HepG2 (cell line): Measurements from ENCODE around the gene TOP2A. TPM values are rescaled to one million over a fixed set of nuclear protein-coding genes. Genes with fewer than 3 reads are reported as not detected.

Experiments
- CEBPG ChIP-seq: IDR thresholded peaks from 2 replicates; pipeline ENCODE4 v1.6.1; 2016
- CREBL2 ChIP-seq: sonication (generic); formaldehyde crosslinking; IDR thresholded peaks from 2 replicates; pipeline ENCODE4 v1.8.1; 2023; ENCODE audit warnings: missing genetic modification reagents, mild to moderate bottlenecking, borderline replicate concordance
- DR1 ChIP-seq: sonication (generic); formaldehyde crosslinking; IDR thresholded peaks from 2 replicates; pipeline ENCODE4 v1.8.0; 2021; ENCODE audit warnings: mild to moderate bottlenecking, missing genetic modification reagents, inconsistent platforms
- GZF1 ChIP-seq: sonication (generic); formaldehyde crosslinking; IDR thresholded peaks from 2 replicates; pipeline ENCODE4 v1.5.1; 2020; ENCODE audit warnings: mild to moderate bottlenecking, missing genetic modification reagents
- MTF1 ChIP-seq: sonication (generic); formaldehyde crosslinking; IDR thresholded peaks from 2 replicates; pipeline ENCODE4 v1.5.0; 2020; ENCODE audit warnings: missing genetic modification reagents
- RELA ChIP-seq: sonication (generic); formaldehyde crosslinking; IDR thresholded peaks from 2 replicates; pipeline ENCODE4 v1.4.0; 2020; ENCODE audit warnings: missing genetic modification reagents
- ZNF556 ChIP-seq: sonication (generic); formaldehyde crosslinking; IDR thresholded peaks from 2 replicates; pipeline ENCODE4 v1.4.0; 2020; ENCODE audit warnings: mild to moderate bottlenecking, missing genetic modification reagents, borderline replicate concordance
- ZNF816 ChIP-seq: sonication (generic); formaldehyde crosslinking; IDR thresholded peaks from 2 replicates; pipeline ENCODE4 v1.8.0; 2022; ENCODE audit warnings: missing genetic modification reagents, mild to moderate bottlenecking, borderline replicate concordance
- polyA plus RNA-seq, 8 experiments: library from polyadenylated mRNA; depleted of rRNA in 3 of 8; stranded (reverse) in 7 of 8; unstranded in 1 of 8; fragments of >200 nt; fragmentation: Illumina TruSeq in 4 of 8; extraction: Trizol in 4 of 8; gene quantifications; 2 replicates each; pipeline versions ENCODE4 v1.2.1 to v1.2.3, GENCODE V29; 2011 to 2016; ENCODE audit warnings: low read depth in 4 of 8, missing spikeins in 1 of 8, mixed read lengths in 1 of 8; ENCODE audit not compliant: insufficient read depth in 1 of 8
- total RNA-seq, 5 experiments: library from RNA; depleted of rRNA; stranded (reverse); fragments of >200 nt; fragmentation: Illumina TruSeq; extraction: Trizol; gene quantifications; 2 replicates each; pipeline ENCODE4 v1.2.3, GENCODE V29; 2016; ENCODE audit warnings: low read depth in 1 of 5
- TF ChIP-seq, protein P1 (sequence below): sonication (generic); formaldehyde crosslinking; IDR thresholded peaks from 2 replicates; pipeline ENCODE4 v1.4.0; 2020; ENCODE audit warnings: missing genetic modification reagents, borderline replicate concordance
- TF ChIP-seq, protein P2 (sequence below): sonication (generic); formaldehyde crosslinking; IDR thresholded peaks from 2 replicates; pipeline ENCODE4 v1.9.0; 2021; ENCODE audit warnings: mild to moderate bottlenecking, missing genetic modification reagents
- TF ChIP-seq, protein P3 (sequence below): IDR thresholded peaks from 2 replicates; pipeline ENCODE4 v1.6.1; 2016; ENCODE audit warnings: low read depth, missing genetic modification reagents, missing compliant biosample characterization
- TF ChIP-seq, protein P4 (sequence below): IDR thresholded peaks from 2 replicates; pipeline ENCODE4 v1.6.1; 2016; ENCODE audit warnings: missing biosample characterization, missing genetic modification reagents, low read depth

The TOP2A gene
- total and polyA plus RNA-seq, 2 of the 13 experiments (the other 11 are each of a cell fraction or from before 2014, with no cell fraction given) = 108 to 327 TPM

GRCh38 chr17:40343219-40344119, 74.2 kb downstream of the TOP2A start (continued):
- peak; percentile 48; the same call in 1 of the 2 replicates for TF ChIP-seq CEBPG (CRISPR knock-in tag)
- no peak for TF ChIP-seq GZF1 (CRISPR knock-in tag)
- TF ChIP-seq, protein P1, sequence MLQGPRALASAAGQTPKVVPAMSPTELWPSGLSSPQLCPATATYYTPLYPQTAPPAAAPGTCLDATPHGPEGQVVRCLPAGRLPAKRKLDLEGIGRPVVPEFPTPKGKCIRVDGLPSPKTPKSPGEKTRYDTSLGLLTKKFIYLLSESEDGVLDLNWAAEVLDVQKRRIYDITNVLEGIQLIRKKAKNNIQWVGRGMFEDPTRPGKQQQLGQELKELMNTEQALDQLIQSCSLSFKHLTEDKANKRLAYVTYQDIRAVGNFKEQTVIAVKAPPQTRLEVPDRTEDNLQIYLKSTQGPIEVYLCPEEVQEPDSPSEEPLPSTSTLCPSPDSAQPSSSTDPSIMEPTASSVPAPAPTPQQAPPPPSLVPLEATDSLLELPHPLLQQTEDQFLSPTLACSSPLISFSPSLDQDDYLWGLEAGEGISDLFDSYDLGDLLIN (CRISPR knock-in tag) = no peak
- no peak for TF ChIP-seq RELA (CRISPR knock-in tag)
- TF ChIP-seq, protein P2, sequence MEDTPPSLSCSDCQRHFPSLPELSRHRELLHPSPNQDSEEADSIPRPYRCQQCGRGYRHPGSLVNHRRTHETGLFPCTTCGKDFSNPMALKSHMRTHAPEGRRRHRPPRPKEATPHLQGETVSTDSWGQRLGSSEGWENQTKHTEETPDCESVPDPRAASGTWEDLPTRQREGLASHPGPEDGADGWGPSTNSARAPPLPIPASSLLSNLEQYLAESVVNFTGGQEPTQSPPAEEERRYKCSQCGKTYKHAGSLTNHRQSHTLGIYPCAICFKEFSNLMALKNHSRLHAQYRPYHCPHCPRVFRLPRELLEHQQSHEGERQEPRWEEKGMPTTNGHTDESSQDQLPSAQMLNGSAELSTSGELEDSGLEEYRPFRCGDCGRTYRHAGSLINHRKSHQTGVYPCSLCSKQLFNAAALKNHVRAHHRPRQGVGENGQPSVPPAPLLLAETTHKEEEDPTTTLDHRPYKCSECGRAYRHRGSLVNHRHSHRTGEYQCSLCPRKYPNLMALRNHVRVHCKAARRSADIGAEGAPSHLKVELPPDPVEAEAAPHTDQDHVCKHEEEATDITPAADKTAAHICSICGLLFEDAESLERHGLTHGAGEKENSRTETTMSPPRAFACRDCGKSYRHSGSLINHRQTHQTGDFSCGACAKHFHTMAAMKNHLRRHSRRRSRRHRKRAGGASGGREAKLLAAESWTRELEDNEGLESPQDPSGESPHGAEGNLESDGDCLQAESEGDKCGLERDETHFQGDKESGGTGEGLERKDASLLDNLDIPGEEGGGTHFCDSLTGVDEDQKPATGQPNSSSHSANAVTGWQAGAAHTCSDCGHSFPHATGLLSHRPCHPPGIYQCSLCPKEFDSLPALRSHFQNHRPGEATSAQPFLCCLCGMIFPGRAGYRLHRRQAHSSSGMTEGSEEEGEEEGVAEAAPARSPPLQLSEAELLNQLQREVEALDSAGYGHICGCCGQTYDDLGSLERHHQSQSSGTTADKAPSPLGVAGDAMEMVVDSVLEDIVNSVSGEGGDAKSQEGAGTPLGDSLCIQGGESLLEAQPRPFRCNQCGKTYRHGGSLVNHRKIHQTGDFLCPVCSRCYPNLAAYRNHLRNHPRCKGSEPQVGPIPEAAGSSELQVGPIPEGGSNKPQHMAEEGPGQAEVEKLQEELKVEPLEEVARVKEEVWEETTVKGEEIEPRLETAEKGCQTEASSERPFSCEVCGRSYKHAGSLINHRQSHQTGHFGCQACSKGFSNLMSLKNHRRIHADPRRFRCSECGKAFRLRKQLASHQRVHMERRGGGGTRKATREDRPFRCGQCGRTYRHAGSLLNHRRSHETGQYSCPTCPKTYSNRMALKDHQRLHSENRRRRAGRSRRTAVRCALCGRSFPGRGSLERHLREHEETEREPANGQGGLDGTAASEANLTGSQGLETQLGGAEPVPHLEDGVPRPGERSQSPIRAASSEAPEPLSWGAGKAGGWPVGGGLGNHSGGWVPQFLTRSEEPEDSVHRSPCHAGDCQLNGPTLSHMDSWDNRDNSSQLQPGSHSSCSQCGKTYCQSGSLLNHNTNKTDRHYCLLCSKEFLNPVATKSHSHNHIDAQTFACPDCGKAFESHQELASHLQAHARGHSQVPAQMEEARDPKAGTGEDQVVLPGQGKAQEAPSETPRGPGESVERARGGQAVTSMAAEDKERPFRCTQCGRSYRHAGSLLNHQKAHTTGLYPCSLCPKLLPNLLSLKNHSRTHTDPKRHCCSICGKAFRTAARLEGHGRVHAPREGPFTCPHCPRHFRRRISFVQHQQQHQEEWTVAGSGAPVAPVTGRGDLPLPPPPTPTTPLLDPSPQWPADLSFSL = no peak
- TF ChIP-seq MTF1 = no peak
- TF ChIP-seq DR1 (CRISPR knock-in tag) = no peak
- no peak for TF ChIP-seq ZNF816
- TF ChIP-seq, protein P3, sequence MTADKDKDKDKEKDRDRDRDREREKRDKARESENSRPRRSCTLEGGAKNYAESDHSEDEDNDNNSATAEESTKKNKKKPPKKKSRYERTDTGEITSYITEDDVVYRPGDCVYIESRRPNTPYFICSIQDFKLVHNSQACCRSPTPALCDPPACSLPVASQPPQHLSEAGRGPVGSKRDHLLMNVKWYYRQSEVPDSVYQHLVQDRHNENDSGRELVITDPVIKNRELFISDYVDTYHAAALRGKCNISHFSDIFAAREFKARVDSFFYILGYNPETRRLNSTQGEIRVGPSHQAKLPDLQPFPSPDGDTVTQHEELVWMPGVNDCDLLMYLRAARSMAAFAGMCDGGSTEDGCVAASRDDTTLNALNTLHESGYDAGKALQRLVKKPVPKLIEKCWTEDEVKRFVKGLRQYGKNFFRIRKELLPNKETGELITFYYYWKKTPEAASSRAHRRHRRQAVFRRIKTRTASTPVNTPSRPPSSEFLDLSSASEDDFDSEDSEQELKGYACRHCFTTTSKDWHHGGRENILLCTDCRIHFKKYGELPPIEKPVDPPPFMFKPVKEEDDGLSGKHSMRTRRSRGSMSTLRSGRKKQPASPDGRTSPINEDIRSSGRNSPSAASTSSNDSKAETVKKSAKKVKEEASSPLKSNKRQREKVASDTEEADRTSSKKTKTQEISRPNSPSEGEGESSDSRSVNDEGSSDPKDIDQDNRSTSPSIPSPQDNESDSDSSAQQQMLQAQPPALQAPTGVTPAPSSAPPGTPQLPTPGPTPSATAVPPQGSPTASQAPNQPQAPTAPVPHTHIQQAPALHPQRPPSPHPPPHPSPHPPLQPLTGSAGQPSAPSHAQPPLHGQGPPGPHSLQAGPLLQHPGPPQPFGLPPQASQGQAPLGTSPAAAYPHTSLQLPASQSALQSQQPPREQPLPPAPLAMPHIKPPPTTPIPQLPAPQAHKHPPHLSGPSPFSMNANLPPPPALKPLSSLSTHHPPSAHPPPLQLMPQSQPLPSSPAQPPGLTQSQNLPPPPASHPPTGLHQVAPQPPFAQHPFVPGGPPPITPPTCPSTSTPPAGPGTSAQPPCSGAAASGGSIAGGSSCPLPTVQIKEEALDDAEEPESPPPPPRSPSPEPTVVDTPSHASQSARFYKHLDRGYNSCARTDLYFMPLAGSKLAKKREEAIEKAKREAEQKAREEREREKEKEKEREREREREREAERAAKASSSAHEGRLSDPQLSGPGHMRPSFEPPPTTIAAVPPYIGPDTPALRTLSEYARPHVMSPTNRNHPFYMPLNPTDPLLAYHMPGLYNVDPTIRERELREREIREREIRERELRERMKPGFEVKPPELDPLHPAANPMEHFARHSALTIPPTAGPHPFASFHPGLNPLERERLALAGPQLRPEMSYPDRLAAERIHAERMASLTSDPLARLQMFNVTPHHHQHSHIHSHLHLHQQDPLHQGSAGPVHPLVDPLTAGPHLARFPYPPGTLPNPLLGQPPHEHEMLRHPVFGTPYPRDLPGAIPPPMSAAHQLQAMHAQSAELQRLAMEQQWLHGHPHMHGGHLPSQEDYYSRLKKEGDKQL = no peak
- TF ChIP-seq ZNF556 (CRISPR knock-in tag) = no peak
- no peak for TF ChIP-seq CREBL2 (CRISPR knock-in tag)
- TF ChIP-seq, protein P4, sequence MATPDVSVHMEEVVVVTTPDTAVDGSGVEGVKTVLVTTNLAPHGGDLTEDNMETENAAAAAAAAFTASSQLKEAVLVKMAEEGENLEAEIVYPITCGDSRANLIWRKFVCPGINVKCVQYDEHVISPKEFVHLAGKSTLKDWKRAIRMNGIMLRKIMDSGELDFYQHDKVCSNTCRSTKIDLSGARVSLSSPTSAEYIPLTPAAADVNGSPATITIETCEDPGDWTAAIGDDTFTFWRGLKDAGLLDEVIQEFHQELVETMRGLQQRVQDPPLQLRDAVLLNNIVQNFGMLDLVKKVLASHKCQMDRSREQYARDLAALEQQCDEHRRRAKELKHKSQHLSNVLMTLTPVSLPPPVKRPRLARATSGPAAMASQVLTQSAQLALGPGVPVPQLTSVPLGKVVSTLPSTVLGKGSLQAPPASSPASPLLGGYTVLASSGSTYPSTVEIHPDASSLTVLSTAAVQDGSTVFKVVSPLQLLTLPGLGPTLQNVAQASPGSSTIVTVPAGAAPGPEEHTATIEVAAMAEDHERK = no peak
